IPS-NIHi11 (cell line): ENCODE results near the gene ABCC3.
"Not testable (repeated sequence)": the region's sequence is repeated elsewhere in the genome, so short reads cannot be mapped to it uniquely, and the experiment has no call there.

Source experiments
- DNase-seq: peaks from one replicate; pipeline ENCODE4 v3.0.0; 2012; ENCODE audit warnings: mixed read lengths, low spot score

Gene ABCC3

GRCh38 chr17:50666316-50666715 lies 31.6 kb downstream of the ABCC3 start:
- no peak for DNase-seq

- no peak for DNase-seq
Measured at GRCh38 chr17:50667259-50668024, 32.8 kb downstream of the ABCC3 start.

- peak; percentile 50 for DNase-seq
Measured at GRCh38 chr17:50668025-50668837, 33.5 kb downstream of the ABCC3 start.

- no peak for DNase-seq
Measured at GRCh38 chr17:50668838-50669581, 34.3 kb downstream of the ABCC3 start.

- DNase-seq: no peak
Measured at GRCh38 chr17:50672071-50672470, 37.4 kb downstream of the ABCC3 start.

- no peak for DNase-seq
Measured at GRCh38 chr17:50672831-50673551, 38.3 kb downstream of the ABCC3 start.

- DNase-seq: no peak
Measured at GRCh38 chr17:50675190-50675589, 40.5 kb downstream of the ABCC3 start.

GRCh38 chr17:50675627-50676026 lies 40.9 kb downstream of the ABCC3 start:
- DNase-seq: no peak

GRCh38 chr17:50676065-50676975 lies 41.6 kb downstream of the ABCC3 start:
- no peak for DNase-seq

GRCh38 chr17:50677851-50678375 lies 43.2 kb downstream of the ABCC3 start:
- DNase-seq: no peak

- no peak for DNase-seq
Measured at GRCh38 chr17:50679008-50679544, 44.4 kb downstream of the ABCC3 start.

GRCh38 chr17:50680126-50680525 lies 45.4 kb downstream of the ABCC3 start:
- no peak for DNase-seq

GRCh38 chr17:50680543-50681262 lies 46.0 kb downstream of the ABCC3 start:
- not testable (repeated sequence) for DNase-seq

- DNase-seq: peak; percentile 55
Measured at GRCh38 chr17:50681263-50682200, 46.9 kb downstream of the ABCC3 start.

GRCh38 chr17:50682441-50682840 lies 47.8 kb downstream of the ABCC3 start:
- DNase-seq: no peak

- no peak for DNase-seq
Measured at GRCh38 chr17:50682938-50683337, 48.3 kb downstream of the ABCC3 start.

GRCh38 chr17:50683434-50684287 lies 49.0 kb downstream of the ABCC3 start:
- DNase-seq: no peak

GRCh38 chr17:50684288-50684611 lies 49.6 kb downstream of the ABCC3 start:
- no peak for DNase-seq
